Adrenal gland (tissue), 12 donors: ENCODE data around the gene CERT1. TPM values are rescaled to one million over a fixed set of nuclear protein-coding genes. Genes with fewer than 3 reads are reported as not detected.

Experiments used
- DNase-seq, 7 donors: peaks; one replicate each; pipeline ENCODE4 v3.0.0-alpha.2; 2019 to 2020
- H3K27ac ChIP-seq, 5 donors: fragments of 200-600 bp; sonication (generic) in 4 of 5; 1 replicate in 3 of 5; 2 replicates in 2 of 5; pipeline versions ENCODE4 v1.5.1 to v1.8.0; 2016 to 2020; ENCODE audit warnings: mild to moderate bottlenecking in 1 of 5
- H3K27me3 ChIP-seq: fragments of 200-600 bp; 2 replicates; pipeline ENCODE4 v1.8.0; 2021
- H3K36me3 ChIP-seq, 2 donors: fragments of 200-600 bp; replicated peaks in 1 of 2; 1 replicate in 1 of 2; 2 replicates in 1 of 2; pipeline versions ENCODE4 v1.5.1 to v1.8.0; 2018 to 2022
- H3K4me1 ChIP-seq, 2 donors: fragments of 200-600 bp; replicated peaks in 1 of 2; 1 replicate in 1 of 2; 2 replicates in 1 of 2; pipeline versions ENCODE4 v1.5.1 to v1.8.0; 2018 to 2021
- H3K4me3 ChIP-seq, 4 donors: fragments of 200-600 bp; sonication (generic) in 3 of 4; one replicate each; pipeline ENCODE4 v1.5.1; 2016 to 2018
- H3K9me3 ChIP-seq, 3 donors: fragments of 200-600 bp; sonication (generic) in 1 of 3; replicated peaks in 1 of 3; 1 replicate in 2 of 3; 2 replicates in 1 of 3; pipeline versions ENCODE4 v1.5.1 to v1.8.0; 2016 to 2021
- CTCF ChIP-seq, 6 experiments: fragments of 450-650 bp in 4 of 6; fragments of 200-600 bp in 2 of 6; sonication (generic) in 1 of 6; IDR thresholded peaks; 1 replicate in 5 of 6; 2 replicates in 1 of 6; pipeline versions ENCODE4 v1.5.1 to v1.8.0; 2016 to 2021; ENCODE audit warnings: antibody characterized with exemption in 6 of 6, mild to moderate bottlenecking in 2 of 6, moderate library complexity in 1 of 6
- POLR2A ChIP-seq, 2 donors: fragments of 450-650 bp; IDR thresholded peaks; one replicate each; pipeline ENCODE4 v1.6.1; 2017; ENCODE audit warnings: antibody characterized with exemption in 2 of 2, mild to moderate bottlenecking in 2 of 2, moderate library complexity in 1 of 2
- WGBS, 4 donors: extraction: QIAGEN DNeasy Blood & Tissue Kit in 2 of 4; methylation state at CpG; one replicate each; pipeline versions ENCODE4 v1.1.5 to v1.1.7; 2013 to 2017; 5-methylcytosine and 5-hydroxymethylcytosine counted together
- intact Hi-C, 2 donors: fragments of 100-400 bp; cut with DNase I; formaldehyde crosslinking; loops; one replicate each; pipeline versions ENCODE4 v1.14.1 to v1.15.0; 2022 to 2023
- polyA plus RNA-seq, 3 donors: library from polyadenylated mRNA; stranded (reverse); fragments of 200-250 nt in 2 of 3; fragments of 350-450 nt in 1 of 3; fragmentation: Illumina TruSeq in 1 of 3; extraction: RNeasy Lipid Tissue Mini Kit (QIAGEN cat#74804) in 1 of 3; gene quantifications; one replicate each; pipeline ENCODE4 v1.2.3, GENCODE V29; 2013 to 2014
- total RNA-seq, 9 donors: library from RNA; depleted of rRNA in 4 of 9; stranded (reverse); fragments of >200 nt in 4 of 9; fragments of 120-200 nt in 1 of 9; fragmentation: NEBNext Ultra II Directional in 1 of 9; extraction: Animal tissue kit (Norgen Biotek cat#: 25700) in 1 of 9; gene quantifications; one replicate each; pipeline versions ENCODE4 v1.1.0 to v1.2.4, GENCODE V29; 2013 to 2023
- donor health status: healthy with polysubstance abuse.
- donor health status: Bipolar disorder and iron deficiency.
- donor health status: DM: yes; HTN: yes; CAD: no.
- donor health status: DM: no; HTN: no; CAD: no.
- donor health status: DM: no; HTN: no; CAD: no.
- donor health status: DM: yes; HTN: yes; CAD: no.

Gene CERT1
- total and polyA plus RNA-seq, 12 donors, result 5.7 to 67.6 (median 50.4) TPM

- H3K4me3 ChIP-seq, result no peak overlapping the region
- TF ChIP-seq CTCF (IDR thresholded peaks at IDR 0.05) (no peak), POLR2A (IDR thresholded peaks at IDR 0.05) (no peak)
- DNase-seq, result no peak
- H3K9me3 ChIP-seq, result peaks cover 0 to 16% (median 8%) of the 10 kb centered on the region in 3 donors
- intact Hi-C loops, result no loop called here
- H3K27ac ChIP-seq, result no peak overlapping the region
- H3K27me3 ChIP-seq, result no peaks in the 10 kb centered on the region
- peaks cover 0 to 9% of the 10 kb centered on the region in 2 donors for H3K4me1 ChIP-seq
- H3K36me3 ChIP-seq, result no peaks in the 10 kb centered on the region
- 82 to 96% (median 87%) methylated on average over 1 of the region's 1 CpG for WGBS, 4 donors
These were observed 13.2 kb upstream of the CERT1 start for GRCh38 chr5:75524591-75524990.

- Histone ChIP-seq H3K36me3 (no peaks in the 10 kb centered on the region), H3K27me3 (no peaks in the 10 kb centered on the region), H3K4me1 (peaks cover 0 to 12% of the 10 kb centered on the region in 2 donors), H3K9me3 (peaks cover 0 to 16% (median 8%) of the 10 kb centered on the region in 3 donors), H3K27ac (no peak overlapping the region), H3K4me3 (no peak overlapping the region)
- 69 to 83% (median 79%) methylated on average over 3 of the region's 3 CpGs for WGBS, 4 donors
- no peak for DNase-seq
- TF ChIP-seq CTCF (IDR thresholded peaks at IDR 0.05) (no peak), POLR2A (IDR thresholded peaks at IDR 0.05) (no peak)
- intact Hi-C loops, result no loop called here
These were observed 12.6 kb upstream of the CERT1 start for GRCh38 chr5:75524071-75524470.

- Histone ChIP-seq H3K27ac (no peak overlapping the region), H3K4me3 (no peak overlapping the region), H3K4me1 (peaks cover 0 to 20% of the 10 kb centered on the region in 2 donors), H3K27me3 (no peaks in the 10 kb centered on the region), H3K9me3 (peaks cover 0 to 16% (median 8%) of the 10 kb centered on the region in 3 donors), H3K36me3 (no peaks in the 10 kb centered on the region)
- TF ChIP-seq POLR2A (IDR thresholded peaks at IDR 0.05) (no peak), CTCF (IDR thresholded peaks at IDR 0.05) (no peak)
- DNase-seq, result no peak
- intact Hi-C loops, result no loop called here
- WGBS, 4 donors, result 84 to 100% (median 98%) methylated on average over 1 of the region's 1 CpG
These were observed 11.8 kb upstream of the CERT1 start for GRCh38 chr5:75523275-75523674.

- Histone ChIP-seq H3K27me3 (no peaks in the 10 kb centered on the region), H3K27ac (no peak overlapping the region), H3K36me3 (no peaks in the 10 kb centered on the region), H3K4me3 (no peak overlapping the region), H3K9me3 (peaks cover 0 to 16% (median 8%) of the 10 kb centered on the region in 3 donors), H3K4me1 (peaks cover 0 to 21% of the 10 kb centered on the region in 2 donors)
- no peak for DNase-seq
- WGBS, 4 donors, result 95 to 99% (median 98%) methylated on average over 1 of the region's 1 CpG
- TF ChIP-seq CTCF (IDR thresholded peaks at IDR 0.05) (no peak), POLR2A (IDR thresholded peaks at IDR 0.05) (no peak)
- intact Hi-C loops, result no loop called here
These were observed 11.1 kb upstream of the CERT1 start for GRCh38 chr5:75522542-75522941.
